Activated CD8-positive, alpha-beta memory T cell treated with anti-CD3 and anti-CD28 coated beads for 48 hours (primary cell): ENCODE data around the gene HSPB7.
"Not testable (repeated sequence)": the region's sequence is repeated elsewhere in the genome, so short reads cannot be mapped to it uniquely, and the experiment has no call there.

Experiments
- DNase-seq, 3 experiments: peaks; one replicate each; pipeline ENCODE4 v3.0.0-alpha.2; 2020; ENCODE audit warnings: low read depth in 2 of 3, low spot score in 2 of 3

Gene HSPB7

GRCh38 chr1:16023050-16023653 is 5.3 kb upstream of the HSPB7 start:
- DNase-seq = no peak

GRCh38 chr1:16022393-16022792 is 4.5 kb upstream of the HSPB7 start:
- DNase-seq = no peak

- DNase-seq = no peak
These were observed 3.8 kb upstream of the HSPB7 start, which contains the start of gene CLCNKA for GRCh38 chr1:16021681-16022080. Gene CLCNKA (plus strand): TSS chr1:16022036. CDS start chr1:16022620, 584 bp downstream.

- DNase-seq = not testable (repeated sequence)
These were observed 3.0 kb upstream of the HSPB7 start for GRCh38 chr1:16020878-16021277.

DNA sequence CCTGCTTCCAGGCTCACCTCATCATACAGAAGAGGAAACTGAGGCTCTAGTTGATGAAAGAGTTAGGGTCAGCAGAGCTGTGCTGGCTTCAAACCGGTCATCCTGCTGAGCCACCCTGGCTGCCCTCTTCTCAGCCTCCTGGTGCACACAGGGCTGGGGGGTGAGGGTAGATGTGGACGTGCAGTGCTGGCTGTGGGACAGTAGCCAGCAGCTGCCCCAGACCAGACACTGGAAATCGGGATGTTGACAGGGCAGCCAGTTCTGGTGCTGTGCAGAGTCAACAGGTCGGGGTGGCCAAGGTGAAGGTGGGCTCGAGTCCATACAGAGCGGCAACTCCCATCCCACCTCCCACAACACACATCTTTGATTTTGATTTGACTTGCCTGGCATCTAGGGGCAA is 2.5 kb upstream of the HSPB7 start:
- no peak for DNase-seq

DNA sequence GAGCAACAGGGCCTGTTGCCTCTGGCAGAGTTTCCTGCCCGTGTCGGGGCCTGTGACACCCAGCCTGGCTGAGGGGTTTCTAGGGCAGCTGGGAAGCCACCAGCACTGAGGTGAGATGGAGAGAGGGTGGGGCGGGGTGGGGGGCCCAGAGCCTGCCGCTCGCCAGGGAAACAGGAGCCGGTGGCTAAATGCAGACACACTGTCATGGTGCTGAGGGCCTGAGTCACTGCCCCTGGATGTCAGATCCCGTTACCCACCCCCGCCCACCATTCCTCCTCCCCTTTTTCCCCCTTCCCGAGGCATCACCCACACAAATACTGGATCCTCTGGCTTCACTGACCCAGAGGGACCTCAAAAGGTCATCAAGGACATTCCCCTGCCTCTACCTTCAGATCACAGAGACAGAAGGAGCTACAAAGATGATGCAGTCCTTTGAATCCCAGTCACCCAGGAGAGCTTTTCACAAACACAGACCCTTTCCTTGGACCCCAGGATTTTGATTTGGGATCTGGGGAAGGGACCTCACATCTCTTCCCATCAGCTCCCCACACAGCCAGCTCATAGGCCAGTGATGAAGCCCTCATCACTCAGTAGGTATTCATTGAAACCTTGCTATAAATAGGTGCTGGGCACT is 1.9 kb upstream of the HSPB7 start:
- DNase-seq = no peak

DNA sequence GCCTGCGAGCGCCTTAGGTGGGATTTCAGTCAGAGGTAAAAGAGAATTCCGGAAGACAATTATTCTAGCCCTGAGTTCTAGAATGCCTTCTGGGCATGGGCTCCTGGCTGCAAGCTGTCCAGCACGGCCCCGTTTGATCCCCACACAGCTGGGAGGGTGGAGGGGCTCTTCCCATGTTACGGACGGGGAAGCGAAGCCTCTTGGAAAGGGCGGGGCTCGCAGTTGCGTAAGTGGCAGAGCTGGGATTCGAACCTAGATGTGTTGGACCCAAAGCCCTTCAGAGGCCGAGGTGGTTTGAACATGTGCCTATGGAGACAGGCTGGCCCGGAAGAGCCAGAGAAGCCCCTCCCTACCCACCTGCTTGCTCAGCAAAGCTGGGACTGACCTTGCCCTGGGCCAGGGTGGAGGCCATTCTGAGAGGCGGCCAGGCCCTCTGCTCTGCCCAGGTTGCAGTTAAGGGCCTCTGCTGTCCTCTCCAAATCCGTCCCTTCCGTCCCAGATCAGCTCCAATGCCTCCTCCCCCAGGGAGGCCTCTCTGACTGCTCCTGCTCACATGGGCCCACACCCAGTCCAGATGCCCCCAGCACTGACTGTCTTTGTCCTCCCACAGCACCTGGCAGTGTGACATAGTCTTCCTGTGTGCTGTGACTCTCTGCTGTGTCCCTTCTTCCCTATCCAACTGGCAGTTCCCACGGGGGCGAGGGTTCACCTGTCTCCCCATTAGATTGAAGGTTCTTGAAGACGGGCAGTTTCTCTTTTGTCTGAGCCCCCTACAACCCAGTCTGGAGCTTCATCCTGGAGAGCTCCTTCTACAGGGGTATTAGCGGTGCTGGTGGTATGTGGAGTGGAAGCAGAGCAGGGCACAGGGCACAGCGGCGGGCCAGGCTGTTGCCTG is 1.2 kb upstream of the HSPB7 start:
- DNase-seq = no peak

GRCh38 chr1:16018308-16018707 is 465 bp upstream of the HSPB7 start:
- DNase-seq = no peak

- no peak for DNase-seq
These were observed 775 bp downstream of the HSPB7 start for GRCh38 chr1:16017076-16017460.

GRCh38 chr1:16015960-16016901 is 1.6 kb downstream of the HSPB7 start:
- no peak for DNase-seq

GRCh38 chr1:16015491-16015890 is 2.4 kb downstream of the HSPB7 start:
- no peak for DNase-seq

DNA sequence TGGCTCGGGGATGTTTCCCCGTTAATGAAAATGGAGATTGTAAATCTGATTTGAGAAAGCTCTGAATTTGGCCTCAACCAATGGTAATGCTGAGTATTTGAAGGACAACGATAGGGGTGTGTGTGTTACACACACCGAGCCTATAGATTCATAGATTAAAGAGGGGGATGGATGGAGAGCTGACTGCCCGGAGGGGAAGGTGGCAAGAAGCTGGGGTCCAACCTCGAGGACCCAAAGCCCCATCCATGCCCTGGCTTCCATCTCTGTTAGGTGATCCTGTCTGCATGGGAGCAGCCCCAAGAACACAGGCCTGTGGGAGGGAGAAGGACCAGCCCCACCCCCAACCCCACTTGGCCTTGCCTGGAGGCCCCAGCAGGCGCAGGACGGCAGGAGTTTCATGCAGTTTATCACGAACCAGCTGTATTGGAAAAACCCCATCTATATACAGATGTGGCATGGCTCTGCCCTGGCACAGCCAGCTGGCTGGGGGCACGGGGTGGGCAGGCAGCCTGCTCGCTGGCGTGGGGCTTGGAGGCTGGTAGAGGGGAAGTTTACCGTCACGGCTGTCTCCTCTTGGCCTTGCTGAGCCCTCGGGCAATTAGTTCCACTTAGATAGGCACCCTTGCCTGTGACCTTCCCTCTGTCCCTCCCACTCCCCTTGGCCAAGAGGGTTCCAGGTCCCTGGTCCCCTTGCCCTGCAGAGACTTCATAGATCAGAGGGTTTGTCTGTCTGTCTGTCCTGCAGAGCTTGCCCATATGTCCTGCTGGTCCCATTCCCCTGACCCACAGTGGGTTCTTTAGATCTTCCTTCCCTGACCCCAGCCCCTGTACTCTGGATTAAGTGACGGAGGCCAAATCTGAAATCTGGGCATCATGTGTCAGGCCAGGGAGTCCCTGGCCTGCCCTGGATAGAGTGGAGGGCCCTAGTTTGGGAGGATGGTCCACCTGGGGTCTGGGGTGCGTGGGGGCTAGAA is 3.0 kb downstream of the HSPB7 start:
- no peak for DNase-seq

DNA sequence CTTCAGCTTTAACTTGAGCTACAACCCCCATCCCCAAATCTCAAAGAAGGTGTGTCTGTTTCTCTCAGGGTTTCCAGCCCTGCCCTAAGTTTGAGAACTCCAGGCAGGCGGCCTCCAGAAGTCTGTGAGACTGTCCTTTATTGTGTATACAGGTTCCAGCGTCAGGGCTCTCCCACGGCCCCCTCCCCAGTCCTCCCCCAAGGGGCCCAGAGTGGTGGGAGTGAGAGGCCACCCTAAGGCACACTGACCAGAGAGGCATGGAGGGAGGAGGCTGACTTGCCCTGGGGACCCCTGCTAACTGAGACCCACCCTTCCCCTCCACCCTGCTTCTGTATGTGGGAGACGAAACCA is 4.0 kb downstream of the HSPB7 start:
- DNase-seq = no peak

- DNase-seq = peak in 1 of 3 experiments; percentile 26
These were observed 4.5 kb downstream of the HSPB7 start for GRCh38 chr1:16013220-16013907.

GRCh38 chr1:16012590-16013219 is 5.1 kb downstream of the HSPB7 start:
- no peak for DNase-seq

DNA sequence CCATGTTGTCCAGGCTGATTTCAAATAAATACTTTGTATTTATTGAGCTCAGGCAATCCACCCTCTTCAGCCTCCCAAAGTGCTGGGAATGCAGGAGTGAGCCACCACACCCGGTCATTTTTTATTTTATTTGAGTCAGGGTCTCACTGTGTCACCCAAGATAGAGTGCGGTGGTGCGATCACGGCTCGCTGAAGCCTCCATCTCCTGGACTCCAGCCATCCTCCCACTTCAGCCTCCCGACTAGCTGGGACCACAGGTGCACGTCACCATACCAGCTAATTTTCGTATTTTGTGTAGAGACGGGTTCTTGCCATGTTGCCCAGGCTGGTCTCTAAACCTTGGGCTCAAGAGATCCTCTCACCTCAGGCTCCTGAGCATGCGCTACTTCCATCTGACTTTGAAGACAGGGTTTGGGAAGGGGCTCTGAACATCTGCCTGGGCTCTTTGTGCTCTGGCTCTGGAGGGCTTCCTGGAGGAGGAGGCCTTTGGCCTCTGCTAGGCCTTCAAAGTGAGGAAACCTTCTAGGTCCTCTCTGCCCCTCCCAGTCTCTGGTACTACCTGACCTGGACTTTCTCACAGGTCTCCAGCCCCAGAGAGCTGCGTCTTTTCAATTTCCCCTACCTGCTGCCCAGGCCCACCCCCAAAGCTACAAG is 5.8 kb downstream of the HSPB7 start:
- DNase-seq = no peak

DNA sequence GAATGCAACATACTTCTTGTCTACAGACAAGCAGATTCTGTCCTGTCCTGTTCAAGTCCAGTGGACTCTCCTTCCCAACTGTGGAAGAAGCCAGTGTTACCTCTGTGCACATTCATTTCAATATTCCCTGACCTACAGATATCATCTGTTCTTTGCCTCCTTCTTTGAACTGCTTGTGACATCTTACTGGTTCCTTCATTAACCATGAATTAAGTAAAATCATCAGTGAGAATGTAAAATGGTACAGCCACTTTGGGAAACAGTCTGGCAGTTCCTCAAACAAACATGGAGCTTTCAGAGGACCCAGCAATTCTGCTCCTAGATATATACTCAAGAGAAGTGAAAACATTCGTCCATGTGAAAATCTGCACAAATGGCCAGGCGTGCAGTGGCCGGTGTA is 7.0 kb downstream of the HSPB7 start:
- DNase-seq = no peak

- DNase-seq = no peak
These were observed 8.2 kb downstream of the HSPB7 start for GRCh38 chr1:16009678-16010077.
